K562 (cell line): ENCODE results near the gene HIVEP1. TPM values are rescaled to one million over a fixed set of nuclear protein-coding genes. Genes with fewer than 3 reads are reported as not detected.

ENCODE experiments used
- AFF1 ChIP-seq, 2 experiments: fragments of 450-650 bp; IDR thresholded peaks; 2 replicates each; pipeline ENCODE4 v1.6.1; 2018; ENCODE audit warnings: mild to moderate bottlenecking in 2 of 2, low read depth in 1 of 2; ENCODE audit not compliant: partially characterized antibody in 2 of 2
- DPF2 ChIP-seq: fragments of 450-650 bp; IDR thresholded peaks from 2 replicates; pipeline ENCODE4 v1.6.1; 2016
- E2F1 ChIP-seq: sonication (generic); formaldehyde crosslinking; IDR thresholded peaks from 2 replicates; pipeline ENCODE4 v1.8.1; 2023; ENCODE audit warnings: mild to moderate bottlenecking, missing genetic modification reagents, moderate library complexity
- FOXP4 ChIP-seq: sonication (generic); formaldehyde crosslinking; IDR thresholded peaks from 2 replicates; pipeline ENCODE4 v1.8.0; 2022; ENCODE audit warnings: mild to moderate bottlenecking, missing genetic modification reagents, borderline replicate concordance
- HEY1 ChIP-seq: fragments of 250-450 bp; sonication (Bioruptor Pico); IDR thresholded peaks from 2 replicates; pipeline ENCODE4 v1.5.0; 2020; ENCODE audit warnings: mild to moderate bottlenecking, moderate library complexity, borderline replicate concordance
- LARP7 ChIP-seq: fragments of 450-650 bp; IDR thresholded peaks from 2 replicates; pipeline ENCODE4 v1.6.1; 2016
- LEF1 ChIP-seq: fragments of 450-650 bp; IDR thresholded peaks from 2 replicates; pipeline ENCODE4 v1.6.1; 2016; ENCODE audit warnings: mild to moderate bottlenecking
- MTA1 ChIP-seq: fragments of 450-650 bp; IDR thresholded peaks from 2 replicates; pipeline ENCODE4 v1.6.1; 2017; ENCODE audit warnings: borderline replicate concordance
- PRMT5 ChIP-seq: sonication (generic); formaldehyde crosslinking; IDR thresholded peaks from 2 replicates; pipeline ENCODE4 v1.5.0; 2020; ENCODE audit warnings: missing genetic modification reagents
- RUNX1 ChIP-seq: sonication (generic); IDR thresholded peaks from 2 replicates; pipeline ENCODE4 v1.6.1; 2016; ENCODE audit warnings: antibody characterized with exemption, low read depth
- SIN3A ChIP-seq, 2 experiments: fragments of 150-350 bp in 1 of 2; IDR thresholded peaks; 2 replicates each; pipeline ENCODE4 v1.6.1; 2011 to 2016; ENCODE audit warnings: borderline replicate concordance in 2 of 2, low read depth in 2 of 2, low read length in 2 of 2, mild to moderate bottlenecking in 2 of 2, moderate library complexity in 2 of 2; ENCODE audit not compliant: control insufficient read depth in 1 of 2
- TEAD2 ChIP-seq: fragments of 450-650 bp; IDR thresholded peaks from 2 replicates; pipeline ENCODE4 v1.6.1; 2016; ENCODE audit warnings: missing genetic modification characterization, control low read depth, missing compliant biosample characterization
- ZBTB5 ChIP-seq: fragments of 450-650 bp; IDR thresholded peaks from 2 replicates; pipeline ENCODE4 v1.6.1; 2017; ENCODE audit warnings: antibody characterized with exemption
- ZBTB9 ChIP-seq: fragments of 450-650 bp; formaldehyde crosslinking; IDR thresholded peaks from 2 replicates; pipeline ENCODE4 v1.4.0; 2020; ENCODE audit warnings: mild to moderate bottlenecking, moderate library complexity
- ZFP30 ChIP-seq: fragments of 250-450 bp; sonication (Bioruptor Pico); IDR thresholded peaks from 2 replicates; pipeline ENCODE4 v1.8.0; 2022; ENCODE audit warnings: moderate library complexity, mild to moderate bottlenecking, inconsistent platforms, borderline replicate concordance
- ZNF282 ChIP-seq: sonication (generic); formaldehyde crosslinking; IDR thresholded peaks from 2 replicates; pipeline ENCODE4 v1.8.1; 2023; ENCODE audit warnings: missing genetic modification reagents
- polyA plus RNA-seq, 8 experiments: library from polyadenylated mRNA; depleted of rRNA in 4 of 8; stranded (reverse) in 5 of 8; unstranded in 3 of 8; fragments of >200 nt; fragmentation: Nextera tagmentation in 2 of 8; fragmentation: Illumina TruSeq in 1 of 8; extraction: Ambion mirVana in 2 of 8; extraction: Trizol in 1 of 8; gene quantifications; 2 replicates each; pipeline versions ENCODE4 v1.2.1 to v1.2.3, GENCODE V29; 2011 to 2014; ENCODE audit warnings: inconsistent platforms in 1 of 8, missing spikeins in 1 of 8
- total RNA-seq, 7 experiments: library from RNA; depleted of rRNA in 6 of 7; stranded (reverse); fragments of >200 nt in 6 of 7; fragmentation: Illumina TruSeq in 2 of 7; extraction: Trizol in 2 of 7; gene quantifications; 2 replicates each; pipeline versions ENCODE4 v1.2.1 to v1.2.3, GENCODE V29; 2011 to 2021; ENCODE audit warnings: low replicate concordance in 1 of 7

HIVEP1 gene
- total and polyA plus RNA-seq, 9 of the 15 experiments (the other 6 are each of a cell fraction or from before 2014, with no cell fraction given), result 6.0 to 33.3 (median 21.7) TPM

GRCh38 chr6:12008366-12009179, 3.5 kb upstream of the HIVEP1 start (continued):
- TF ChIP-seq ZBTB9 (CRISPR knock-in tag) (0 out of 2 replicates have a peak, but pooled peaks have one; percentile 28), ZBTB5 (no peak), ZNF282 (CRISPR knock-in tag) (no peak), DPF2 (peak; percentile 84), LARP7 (0 out of 2 replicates have a peak, but pooled peaks have one; percentile 11), HEY1 (CRISPR knock-in tag) (no peak), FOXP4 (CRISPR knock-in tag) (no peak), E2F1 (CRISPR knock-in tag) (no peak), ZFP30 (no peak), PRMT5 (CRISPR knock-in tag) (no peak), RUNX1 (no peak), TEAD2 (tag) (no peak), MTA1 (peak; percentile 72; the same call in 1 of the 2 replicates), AFF1 (IDR thresholded peaks at IDR 0.05; ENCODE audit: low read depth in 1 of 2, partially characterized antibody in 2 of 2) (peak; percentile 58 to 78), SIN3A (IDR thresholded peaks at IDR 0.05; ENCODE audit: borderline replicate concordance in 2 of 2, control insufficient read depth in 1 of 2, low read depth in 2 of 2, low read length in 2 of 2) (peak in 1 of 2 experiments; percentile 62; a peak in 2 of 4 replicates), LEF1 (peak; percentile 84)
